ENCODE measurements around the gene C16orf86.
A peak's percentile ranks its signal among the peaks of the same experiment; 100 is the strongest.

C16orf86 gene

GRCh38 chr16:67667453-67667816, 821 bp downstream of the C16orf86 start:
- no peak for DNase-seq (ENCODE audit: low read depth)

GRCh38 chr16:67667817-67668494, 1.3 kb downstream of the C16orf86 start:
- peak; percentile 51 for DNase-seq (ENCODE audit: low read depth)

GRCh38 chr16:67668495-67669157, 2.0 kb downstream of the C16orf86 start:
- no peak for DNase-seq (ENCODE audit: low read depth)

GRCh38 chr16:67669499-67670101, 3.0 kb downstream of the C16orf86 start:
- no peak for DNase-seq (ENCODE audit: low read depth)

- no peak for DNase-seq (ENCODE audit: low read depth)
Observed at GRCh38 chr16:67672306-67672705, 5.7 kb downstream of the C16orf86 start.

- DNase-seq (ENCODE audit: low read depth): no peak
Observed at GRCh38 chr16:67672739-67673662, 6.4 kb downstream of the C16orf86 start.

GRCh38 chr16:67673712-67674580, 7.3 kb downstream of the C16orf86 start:
- no peak for DNase-seq (ENCODE audit: low read depth)

- no peak for DNase-seq (ENCODE audit: low read depth)
Observed at GRCh38 chr16:67674851-67675578, 8.4 kb downstream of the C16orf86 start.

- no peak for DNase-seq (ENCODE audit: low read depth)
Observed at GRCh38 chr16:67675579-67675935, 8.9 kb downstream of the C16orf86 start.

GRCh38 chr16:67675999-67676398, 9.4 kb downstream of the C16orf86 start:
- no peak for DNase-seq (ENCODE audit: low read depth)

- no peak for DNase-seq (ENCODE audit: low read depth)
Observed at GRCh38 chr16:67676516-67676915, 9.9 kb downstream of the C16orf86 start.

- DNase-seq (ENCODE audit: low read depth): no peak
Observed at GRCh38 chr16:67676939-67677338, 10.3 kb downstream of the C16orf86 start.

- no peak for DNase-seq (ENCODE audit: low read depth)
Observed at GRCh38 chr16:67677712-67678111, 11.1 kb downstream of the C16orf86 start.

GRCh38 chr16:67678354-67679023, 11.9 kb downstream of the C16orf86 start:
- no peak for DNase-seq (ENCODE audit: low read depth)

- no peak for DNase-seq (ENCODE audit: low read depth)
Observed at GRCh38 chr16:67679935-67680897, 13.6 kb downstream of the C16orf86 start.

GRCh38 chr16:67683767-67684166, 17.2 kb downstream of the C16orf86 start:
- DNase-seq (ENCODE audit: low read depth): no peak

- no peak for DNase-seq (ENCODE audit: low read depth)
Observed at GRCh38 chr16:67685388-67686112, 18.9 kb downstream of the C16orf86 start.

All from stimulated activated CD8-positive, alpha-beta memory T cell treated with anti-CD3 and anti-CD28 coated beads, Interleukin-15, amount 100 ng/mL, for 1 hour (primary cell).